ENCODE measurements around the gene AMPH.

AMPH gene

DNA sequence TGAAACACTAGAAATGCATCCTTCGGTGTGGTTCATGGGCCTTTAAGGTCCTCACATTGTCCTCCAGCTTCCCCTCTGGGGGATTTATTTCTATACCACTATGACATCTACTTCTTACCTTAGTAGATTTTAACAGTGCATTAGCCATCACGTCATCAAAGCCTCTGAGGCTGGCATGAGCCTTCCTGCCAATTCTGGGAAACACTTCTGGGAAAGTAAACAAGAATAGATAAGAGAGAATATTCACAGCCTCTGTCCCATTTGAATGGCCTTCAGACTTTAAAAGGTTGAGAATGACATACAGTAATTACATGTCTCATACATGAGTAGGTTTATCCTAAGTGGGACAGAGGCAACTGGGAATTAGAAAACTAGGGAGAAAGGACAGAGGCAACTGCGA lies 89.7 kb downstream of the AMPH start:
- DNase-seq: no peak

DNA sequence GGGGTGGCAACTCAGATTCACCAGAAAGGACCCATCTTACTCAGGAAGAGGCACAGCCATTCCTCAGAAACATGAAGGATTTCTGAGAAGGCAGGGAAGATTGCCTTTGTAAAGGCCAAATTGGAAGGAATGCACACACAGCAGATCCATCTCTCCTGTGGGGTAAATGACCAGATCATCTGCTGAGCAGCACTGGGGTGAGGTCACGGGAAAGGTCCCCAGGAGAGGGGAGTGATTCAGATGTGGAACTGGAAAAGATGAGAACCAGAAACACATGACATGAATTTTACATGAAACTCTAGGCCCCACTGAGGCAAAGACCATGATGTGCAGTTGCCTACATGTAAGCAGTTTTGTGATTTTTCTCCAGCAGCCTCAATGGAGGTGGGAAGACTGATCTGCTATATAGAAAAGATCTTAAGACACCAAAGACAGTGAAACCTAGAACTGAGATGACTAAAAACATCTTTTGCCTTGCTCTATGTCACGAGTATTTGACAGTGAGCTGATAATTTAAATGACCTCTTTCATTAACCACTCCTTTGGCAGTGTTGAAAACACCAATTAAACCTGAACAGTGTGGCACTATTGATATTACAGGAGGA lies 91.6 kb downstream of the AMPH start:
- DNase-seq: no peak

DNA sequence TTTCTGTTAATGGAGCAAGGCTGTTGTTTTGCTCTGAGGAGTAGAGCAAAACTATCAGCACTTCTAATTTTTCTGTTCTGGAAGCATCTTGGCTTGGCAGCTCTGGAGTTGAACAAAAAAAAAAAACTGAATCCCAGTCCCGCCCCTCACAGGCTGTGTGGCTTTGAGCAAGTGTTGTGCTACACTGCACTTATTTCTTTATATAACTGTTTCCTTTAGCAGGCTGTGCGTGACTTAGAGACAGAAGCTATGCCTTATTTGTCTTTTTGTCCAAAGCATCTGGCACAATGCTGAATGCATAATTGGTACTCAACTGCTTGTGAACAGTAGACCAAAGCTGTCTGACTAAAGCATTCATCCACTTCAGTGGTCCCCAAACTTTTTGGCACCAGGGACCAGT lies 96.1 kb downstream of the AMPH start:
- DNase-seq: no peak

DNA sequence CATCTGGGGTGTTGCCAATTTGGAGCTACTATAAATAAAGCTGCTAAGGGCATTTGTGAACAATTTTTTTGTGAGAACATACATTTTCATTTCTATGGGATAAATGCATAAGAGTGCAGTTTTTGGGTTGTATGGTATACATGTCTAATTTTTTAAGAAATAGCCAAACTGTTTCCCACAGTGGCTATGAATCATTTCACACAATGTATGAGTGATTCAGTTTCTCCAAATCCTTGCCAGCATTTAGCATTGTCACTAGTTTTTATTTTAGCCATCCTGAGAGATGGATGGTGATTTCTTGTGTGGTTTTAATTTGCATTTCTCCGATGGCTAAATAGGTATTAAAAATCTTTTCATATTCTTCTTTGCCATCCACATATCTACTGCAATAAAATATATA lies 105.3 kb downstream of the AMPH start:
- no peak for DNase-seq

DNA sequence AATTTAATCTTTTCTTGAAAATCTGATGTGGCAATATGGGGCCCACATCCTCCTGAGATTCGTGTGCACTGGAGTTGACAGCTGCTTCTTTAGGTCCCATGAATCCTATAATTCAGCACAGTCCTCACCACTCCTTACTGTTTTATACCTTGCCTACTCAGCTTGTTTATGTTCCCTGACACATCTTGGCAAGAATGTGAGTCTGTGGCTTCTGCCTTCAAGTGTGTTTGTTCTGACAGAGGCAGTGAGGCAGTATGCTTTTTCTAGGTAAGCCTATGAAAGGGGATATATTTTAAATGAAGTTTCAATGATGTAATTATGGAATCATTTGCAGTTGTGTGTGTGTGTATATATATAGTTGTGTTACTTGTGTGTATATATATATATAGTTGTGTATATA lies 106.4 kb downstream of the AMPH start:
- DNase-seq: peak; percentile 2

DNA sequence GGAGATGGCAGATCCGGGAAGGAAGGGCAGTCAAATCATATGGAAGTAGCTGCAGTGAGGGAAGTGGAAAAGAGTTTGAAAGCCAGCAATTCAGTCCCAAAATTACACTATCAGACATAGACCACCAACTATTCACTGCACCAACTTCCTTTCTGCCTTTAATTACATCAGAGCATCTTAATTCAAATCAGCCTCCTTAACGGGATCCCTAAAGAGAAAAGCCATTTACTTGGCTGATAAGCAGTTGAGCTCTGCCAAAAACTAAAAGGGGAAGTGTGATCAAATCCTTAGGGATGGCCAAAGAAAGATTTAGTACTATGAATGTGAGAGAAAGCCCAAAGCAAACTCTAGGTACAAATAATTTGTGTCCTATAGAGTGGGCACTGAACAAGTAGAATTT lies 110.4 kb downstream of the AMPH start:
- no peak for DNase-seq

DNA sequence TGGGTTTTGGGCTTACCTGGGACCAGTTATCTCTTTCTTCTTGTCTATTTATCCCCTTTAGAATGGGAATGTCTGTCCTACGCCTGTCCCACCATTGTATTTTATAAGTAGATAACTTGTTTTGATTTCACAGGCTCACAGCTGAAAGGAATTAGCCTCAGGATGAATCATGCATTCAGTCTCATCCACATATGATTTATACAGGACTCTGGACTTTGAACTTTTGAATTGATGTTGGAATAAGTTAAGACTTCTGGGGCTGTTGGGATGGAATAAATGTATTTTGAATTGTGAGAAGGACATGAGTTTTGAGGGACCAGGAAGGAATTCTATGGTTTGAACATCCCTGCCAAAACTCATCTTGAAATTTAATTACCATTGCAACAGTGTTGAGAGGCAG lies 112.6 kb downstream of the AMPH start:
- DNase-seq: no peak

DNA sequence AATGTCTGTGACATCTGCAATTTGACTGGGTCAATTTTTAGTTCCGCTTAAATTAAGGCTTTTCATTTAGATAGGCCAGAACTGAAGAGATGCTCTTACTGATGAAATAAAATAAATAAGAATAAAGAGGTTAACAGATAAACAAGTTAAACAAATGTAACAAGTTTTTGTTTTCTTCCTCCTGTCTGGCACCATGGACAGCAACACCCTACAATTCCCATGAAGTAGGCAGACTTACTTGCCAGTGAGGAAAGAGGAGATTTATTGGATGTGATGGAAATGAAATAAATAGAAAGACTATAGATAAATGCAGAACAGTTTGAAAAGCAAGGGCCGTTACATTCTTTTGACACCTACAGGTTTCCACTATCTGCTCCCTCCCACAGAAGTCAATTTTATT lies 118.5 kb downstream of the AMPH start:
- DNase-seq: no peak

DNA sequence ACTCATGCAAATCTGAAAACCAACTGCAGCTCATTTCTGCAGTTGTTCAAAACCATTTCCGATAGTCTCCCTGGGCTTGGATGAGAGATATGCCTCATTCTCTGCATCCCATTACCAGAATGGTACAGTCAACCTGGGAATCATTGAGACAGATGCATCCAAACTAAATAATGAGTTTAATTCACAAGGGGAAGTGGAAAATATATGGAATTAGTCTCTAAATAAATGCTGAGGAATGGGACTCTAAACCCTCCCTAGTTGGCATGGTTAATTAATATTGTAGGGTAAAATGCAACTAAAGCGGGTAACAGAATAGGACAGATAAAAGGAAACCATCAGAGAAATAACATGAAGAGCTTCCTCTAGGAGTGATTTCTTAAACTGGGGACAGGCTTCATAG lies 118.9 kb downstream of the AMPH start:
- DNase-seq: no peak

DNA sequence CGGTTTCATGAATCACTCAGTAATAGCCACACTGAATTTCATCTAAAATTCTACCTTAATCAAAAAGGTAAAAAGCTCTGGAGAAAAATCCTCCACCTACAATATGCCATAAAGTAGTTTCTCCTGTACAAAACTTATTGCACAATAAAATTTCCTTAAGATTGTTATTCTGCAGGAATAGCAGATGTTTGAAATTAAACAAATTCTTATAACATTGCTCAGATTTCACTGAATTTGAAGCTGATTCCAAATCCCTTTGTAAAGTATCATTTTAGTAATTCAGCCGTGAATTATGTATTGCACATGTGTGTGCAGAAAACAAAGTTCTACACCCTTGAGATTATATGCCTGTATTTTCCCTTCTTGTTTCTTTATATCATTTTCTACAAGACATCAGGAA lies 123.8 kb downstream of the AMPH start:
- DNase-seq: no peak

DNA sequence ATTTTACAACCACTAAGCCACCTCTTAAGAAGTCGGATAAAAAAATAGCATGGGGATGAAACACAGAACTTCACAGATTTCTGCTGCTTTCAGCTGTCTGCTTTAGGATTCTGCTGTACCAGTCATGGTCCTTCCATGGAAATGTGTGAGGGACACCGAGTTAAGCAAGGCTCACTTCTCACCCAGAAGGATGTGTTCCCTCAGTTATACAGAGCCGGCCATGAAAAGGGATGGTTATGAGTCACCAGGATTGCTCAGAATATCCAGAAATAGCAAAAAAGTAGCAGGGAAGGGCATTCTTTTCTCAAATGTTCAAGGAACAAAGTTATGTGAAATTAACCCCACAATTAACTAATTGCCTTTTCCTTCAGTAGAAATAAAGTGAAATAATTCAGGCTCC lies 124.4 kb downstream of the AMPH start:
- DNase-seq: no peak

DNA sequence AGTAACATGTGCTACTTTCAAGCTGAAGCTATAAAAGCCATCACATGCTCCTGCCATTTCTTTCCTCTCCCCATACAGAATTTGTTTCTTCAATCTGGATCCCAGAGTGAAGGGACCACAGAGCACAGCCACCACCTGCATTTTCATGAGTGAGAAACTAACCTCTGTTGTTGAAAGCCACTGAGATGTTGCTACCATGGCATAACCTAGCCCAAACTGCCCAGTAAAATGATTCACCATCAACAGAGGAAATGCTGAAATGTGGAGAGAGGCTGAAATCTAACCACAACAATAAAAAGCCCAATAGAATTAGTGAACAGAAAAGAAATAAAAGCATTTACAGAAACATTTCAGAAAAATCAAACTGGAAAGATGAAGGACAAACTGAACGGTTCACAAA lies 125.2 kb downstream of the AMPH start:
- DNase-seq: no peak

DNA sequence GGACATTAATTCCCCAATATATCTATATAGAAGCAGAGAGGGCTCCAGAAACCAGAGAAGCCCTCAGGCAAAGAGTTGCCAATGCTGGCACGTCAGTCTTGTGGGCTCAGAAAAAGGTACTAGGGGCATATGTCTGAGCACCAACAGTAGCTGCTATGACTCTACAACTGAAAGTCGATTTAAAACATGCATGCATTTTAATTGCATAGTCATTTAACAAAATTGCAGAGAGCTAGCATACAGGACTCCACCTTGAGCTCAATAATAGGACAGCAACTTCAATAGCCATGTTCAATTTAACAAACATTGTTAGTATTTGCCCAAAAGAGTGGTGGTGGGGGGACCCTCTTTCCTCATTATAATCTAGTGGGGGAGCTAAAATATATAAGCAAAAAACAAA lies 126.5 kb downstream of the AMPH start:
- no peak for DNase-seq

DNA sequence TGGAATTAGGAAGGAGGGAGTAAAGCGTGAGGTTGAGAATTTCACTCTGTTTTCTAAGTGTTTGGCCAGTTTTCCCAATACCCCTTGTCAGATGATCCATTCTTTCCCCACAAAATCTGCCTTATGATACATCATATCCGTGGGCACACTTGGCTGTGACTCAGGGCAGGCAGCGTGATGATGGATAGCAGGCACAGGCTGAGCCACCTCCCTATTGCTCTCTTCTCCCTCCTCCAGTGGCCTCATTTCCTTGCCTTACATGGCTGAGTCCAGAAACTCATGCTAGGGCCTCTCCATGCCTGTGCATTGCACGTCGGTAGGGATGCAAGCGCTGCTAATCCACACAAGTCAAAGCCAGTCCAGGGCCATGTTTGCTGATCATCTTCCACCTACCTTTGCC lies 128.3 kb downstream of the AMPH start:
- DNase-seq: no peak

DNA sequence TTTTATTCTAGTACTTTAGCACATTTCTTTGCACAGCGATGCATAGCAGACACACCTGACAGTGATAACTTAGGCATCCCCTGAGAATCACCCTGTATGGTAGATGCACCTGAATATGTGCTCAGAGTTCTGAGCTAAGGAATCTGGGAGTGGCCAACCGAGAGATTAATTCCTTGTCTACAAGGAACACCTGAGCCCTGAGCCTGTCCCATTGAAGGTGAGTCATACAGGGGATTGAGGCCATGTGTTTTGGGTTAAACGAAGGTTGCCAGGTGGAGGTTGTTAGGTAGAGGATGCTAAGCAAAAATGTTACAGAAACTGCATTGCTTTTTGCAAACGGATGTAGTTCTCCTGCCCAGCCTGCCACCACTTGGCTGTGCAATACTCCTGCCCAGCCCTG lies 128.9 kb downstream of the AMPH start:
- no peak for DNase-seq

DNA sequence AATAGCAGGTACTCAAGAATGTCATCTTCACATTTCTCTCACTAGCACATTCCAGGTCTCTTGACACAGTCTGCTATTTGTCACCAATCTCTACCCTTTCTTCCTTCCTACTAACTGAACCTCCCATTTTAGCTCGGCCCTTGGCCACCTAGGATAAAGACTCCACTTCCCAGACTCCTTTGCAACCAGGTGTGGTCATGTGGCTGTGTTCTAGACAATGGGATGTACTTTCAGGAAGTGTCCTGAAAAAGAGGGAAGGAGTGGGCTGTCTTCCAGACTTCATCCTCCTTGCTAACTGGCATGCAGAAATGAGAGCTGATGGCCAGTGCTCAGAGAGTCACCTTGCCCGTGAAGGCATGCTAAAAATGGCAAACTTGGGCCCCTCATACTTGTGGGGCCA lies 139.2 kb downstream of the AMPH start:
- DNase-seq: no peak

DNA sequence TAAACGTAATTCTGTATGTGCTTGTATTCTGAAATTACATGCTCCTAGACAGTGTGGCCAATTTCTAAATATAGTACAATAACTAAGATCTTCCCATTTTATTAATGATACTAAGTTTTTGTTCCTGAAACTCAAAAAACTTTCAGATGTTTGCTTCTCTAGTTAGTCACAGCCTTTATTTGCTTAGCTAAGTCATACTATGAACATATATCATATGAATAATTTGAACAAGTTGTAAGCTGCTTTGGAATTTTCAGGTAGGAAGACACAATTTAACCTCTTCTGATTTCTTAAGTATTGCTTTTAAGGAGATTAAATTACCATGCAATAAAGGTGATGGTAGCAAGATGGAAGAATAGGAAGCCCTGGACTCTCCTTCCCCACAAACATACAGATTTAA lies 148.7 kb downstream of the AMPH start:
- no peak for DNase-seq

DNA sequence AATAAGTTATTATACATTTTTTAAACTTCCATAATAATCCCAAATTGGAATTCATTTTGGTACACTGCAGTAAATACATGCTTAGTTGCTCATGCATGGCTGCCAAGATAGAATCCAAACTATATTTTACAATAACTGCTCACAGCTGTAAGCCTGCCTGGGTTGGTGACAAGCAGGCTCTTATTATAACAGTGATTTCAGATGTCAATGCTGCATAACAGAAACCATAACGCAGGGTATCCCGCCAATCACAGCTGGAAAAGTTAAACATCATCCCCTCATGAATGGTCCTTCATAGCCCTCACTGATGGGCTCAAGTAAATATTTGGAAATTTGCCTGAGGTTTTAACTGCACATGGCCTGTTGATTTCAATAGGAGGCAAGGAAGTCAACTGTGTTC lies 149.8 kb downstream of the AMPH start:
- DNase-seq: peak; percentile 53

DNA sequence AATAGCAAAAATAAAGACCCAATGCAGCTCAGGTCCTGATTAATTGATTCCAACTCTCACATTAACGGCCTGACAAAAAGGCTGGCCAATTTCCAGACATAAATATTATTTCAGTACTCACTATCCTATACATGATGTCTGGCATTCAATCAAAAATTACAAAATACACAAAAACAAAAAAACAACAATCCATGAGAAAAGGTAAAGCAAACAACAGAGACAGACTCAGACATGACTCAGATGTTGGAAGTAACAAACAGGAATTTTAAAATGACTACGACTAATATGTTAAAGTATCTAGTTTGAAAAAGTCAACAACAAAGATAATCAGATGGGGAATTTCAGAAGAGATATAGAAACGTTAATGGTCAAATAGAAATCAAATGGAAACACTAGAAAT lies 152.8 kb downstream of the AMPH start:
- DNase-seq: no peak

DNA sequence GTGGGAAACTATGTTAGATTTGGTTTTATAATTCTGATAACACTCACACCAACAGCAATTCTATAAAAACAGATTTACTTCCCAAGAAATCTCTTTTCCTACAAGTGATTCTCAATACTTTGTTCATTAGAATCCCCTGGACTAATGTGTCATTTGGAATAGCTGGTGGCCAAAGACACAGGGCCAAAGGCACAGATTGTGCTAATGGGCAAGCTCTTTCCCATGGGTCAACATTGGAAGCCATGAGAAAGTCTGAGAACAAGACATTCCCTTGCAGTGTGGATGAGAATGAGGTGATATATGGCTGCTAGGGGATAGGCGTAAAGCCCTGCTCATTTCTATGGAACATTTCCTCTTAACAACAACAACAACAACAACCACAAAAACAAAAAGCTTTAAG lies 153.8 kb downstream of the AMPH start:
- DNase-seq: no peak

DNA sequence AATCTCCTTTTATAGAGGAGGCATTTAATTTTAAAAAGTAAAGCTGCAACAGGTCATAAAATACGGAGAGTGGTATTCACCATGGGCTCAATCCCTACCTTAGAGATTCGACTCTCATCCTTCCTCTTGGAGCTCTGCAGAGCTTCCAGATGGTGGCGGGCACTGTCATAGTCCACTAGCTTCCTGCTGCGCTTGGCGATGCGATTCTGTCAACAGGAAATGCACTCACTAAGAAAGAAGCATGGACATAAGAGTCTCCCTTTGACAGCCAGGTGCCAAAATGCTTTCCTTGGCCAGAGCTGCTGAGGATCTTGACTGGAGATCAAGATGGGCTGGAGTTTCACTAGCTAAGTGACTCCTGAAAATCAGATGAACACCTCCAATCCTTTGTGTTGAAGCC lies 154.4 kb downstream of the AMPH start:
- peak; percentile 6 for DNase-seq

DNA sequence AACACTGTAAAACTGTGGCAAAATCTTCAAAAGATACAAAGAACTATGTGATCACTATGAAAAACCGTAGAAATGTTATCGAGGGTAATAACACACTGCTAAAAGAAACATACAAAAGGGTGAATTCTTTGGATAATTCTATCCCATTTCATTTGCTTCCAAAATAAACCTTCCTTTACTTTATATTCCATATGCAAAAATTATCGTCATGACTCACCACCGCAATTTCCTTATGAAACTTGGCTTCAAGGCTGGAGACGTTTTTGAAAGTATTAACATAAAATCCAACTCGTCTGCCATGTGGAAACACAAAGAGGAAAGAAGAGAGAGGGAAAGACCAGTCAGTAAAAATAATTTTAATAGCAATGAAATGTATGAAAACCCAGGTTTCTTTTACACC lies 165.2 kb downstream of the AMPH start:
- no peak for DNase-seq

DNA sequence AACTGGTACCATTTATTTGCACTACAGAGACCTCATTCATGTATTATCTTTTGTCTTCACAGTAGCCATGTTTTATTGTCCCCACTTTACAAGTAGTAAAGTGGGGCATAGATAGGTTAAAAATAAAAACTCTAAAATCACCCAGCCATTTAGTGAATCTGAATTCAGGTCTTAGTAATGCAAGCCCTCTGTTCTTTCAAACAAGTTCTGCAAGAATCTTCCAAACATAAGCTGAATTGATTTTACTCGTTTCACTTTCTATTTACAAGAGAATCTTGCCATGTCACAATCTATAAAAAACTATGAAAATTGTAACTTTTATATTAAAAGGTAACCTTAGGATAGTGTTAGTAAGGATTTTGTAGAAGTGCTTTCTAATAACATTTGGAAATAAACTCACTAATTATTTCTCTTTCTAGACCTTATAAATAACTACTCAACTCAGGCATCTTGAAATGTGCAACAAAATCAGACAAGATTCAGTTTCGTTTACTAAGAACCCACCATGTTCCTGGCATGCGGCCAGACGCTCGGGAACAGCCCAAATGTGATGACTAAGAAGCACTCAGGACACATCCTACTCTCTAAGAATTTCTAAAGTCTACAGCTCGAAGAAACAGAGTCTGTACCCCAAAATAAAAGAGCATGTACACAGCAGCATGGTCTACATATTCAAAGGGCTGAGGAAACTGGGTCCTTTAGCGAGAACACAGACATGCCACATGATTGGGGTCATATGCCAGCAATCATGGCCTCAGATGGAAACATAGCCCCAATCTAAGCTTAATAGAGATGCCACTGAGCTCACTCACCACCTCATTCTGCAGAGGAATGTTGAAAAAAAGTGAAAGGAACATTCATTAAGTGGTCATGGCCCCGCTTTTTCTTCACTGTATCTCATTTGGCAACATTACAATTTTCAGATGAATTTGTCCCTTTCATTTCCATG lies 167.6 kb downstream of the AMPH start:
- peak; percentile 7 for DNase-seq

DNA sequence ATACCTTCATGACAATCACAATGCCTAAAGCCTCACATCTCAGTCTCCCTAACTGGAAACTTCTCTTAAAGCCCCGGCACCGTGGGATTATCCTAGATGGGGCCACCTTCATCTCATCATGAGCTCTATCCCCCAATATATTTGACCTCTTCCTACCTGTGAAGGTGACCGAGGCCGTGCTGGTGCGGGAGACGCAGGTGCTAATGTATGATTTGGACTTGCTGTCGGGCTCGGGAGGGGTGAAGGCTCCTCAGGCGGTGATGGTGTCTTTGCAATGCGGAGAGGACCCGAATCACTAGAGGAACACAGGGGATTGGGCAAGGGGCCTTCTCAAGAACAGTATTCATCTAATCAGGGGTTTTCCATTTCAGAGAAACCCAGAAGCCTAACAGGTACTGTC lies 168.4 kb downstream of the AMPH start:
- no peak for DNase-seq

DNA sequence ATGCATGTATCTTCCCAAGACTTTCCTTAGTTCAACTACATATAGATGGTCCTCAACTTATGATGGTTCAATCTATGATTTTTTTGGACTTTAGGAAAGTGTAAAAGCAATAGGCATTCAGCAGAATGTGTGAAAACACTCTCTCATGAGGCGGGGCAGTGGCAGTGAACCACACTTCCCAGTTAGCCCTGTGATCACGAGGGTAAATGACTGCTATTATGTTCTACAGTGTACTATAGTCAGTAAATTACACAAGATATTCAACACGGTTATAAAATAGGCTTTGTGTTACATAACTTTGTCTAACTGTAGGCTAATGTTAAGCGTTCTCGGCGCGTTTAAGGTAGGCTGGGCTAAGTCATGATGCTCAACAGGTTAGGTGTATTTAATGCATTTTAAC lies 169.3 kb downstream of the AMPH start:
- no peak for DNase-seq

Data from DMS79 (cell line).